Measurements from ENCODE around the gene PLEKHH3.

DNA sequence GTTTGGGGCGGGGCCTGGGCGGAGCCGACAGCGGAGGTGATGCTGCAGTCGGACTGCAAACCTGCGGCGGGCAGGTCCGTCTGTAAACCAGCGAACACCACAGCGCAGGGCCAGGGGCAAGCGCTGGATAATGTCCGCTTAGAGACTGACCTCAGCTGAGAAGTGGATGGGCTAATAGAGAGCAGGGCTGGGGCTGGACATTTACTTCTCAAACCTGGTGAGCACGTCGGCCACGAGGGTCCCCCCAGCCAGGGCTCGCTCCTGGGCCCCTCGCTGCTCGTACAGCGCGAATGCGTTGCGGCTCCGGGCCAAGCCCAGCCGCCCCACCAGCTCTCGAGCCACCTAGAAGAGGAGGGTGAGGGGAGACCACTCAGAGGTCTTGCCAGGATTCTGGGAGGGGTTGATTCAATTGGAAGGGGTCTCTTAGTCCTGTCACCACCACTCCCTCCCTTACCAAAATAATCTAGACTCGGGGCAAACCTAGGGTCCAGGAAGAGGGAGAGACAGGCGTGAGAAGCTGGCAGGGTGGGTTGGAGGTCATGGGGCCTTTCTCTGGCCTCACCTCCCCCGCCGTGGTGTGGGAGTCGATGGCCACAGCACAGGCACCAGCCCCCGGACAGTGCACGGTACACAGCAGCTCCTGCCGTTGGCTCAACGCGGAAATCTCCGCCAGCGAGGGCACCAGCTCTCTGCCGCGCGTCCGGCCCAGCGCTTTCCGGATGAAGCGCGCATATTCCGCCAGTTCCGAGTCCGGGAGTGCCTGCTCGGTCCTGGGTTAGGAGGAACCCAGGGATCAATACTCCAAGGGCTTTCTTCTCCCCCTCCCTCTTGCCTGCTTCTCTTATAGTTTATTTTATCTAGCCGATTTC, 5.8 kb downstream of the PLEKHH3 start:
- TF ChIP-seq, protein P1, sequence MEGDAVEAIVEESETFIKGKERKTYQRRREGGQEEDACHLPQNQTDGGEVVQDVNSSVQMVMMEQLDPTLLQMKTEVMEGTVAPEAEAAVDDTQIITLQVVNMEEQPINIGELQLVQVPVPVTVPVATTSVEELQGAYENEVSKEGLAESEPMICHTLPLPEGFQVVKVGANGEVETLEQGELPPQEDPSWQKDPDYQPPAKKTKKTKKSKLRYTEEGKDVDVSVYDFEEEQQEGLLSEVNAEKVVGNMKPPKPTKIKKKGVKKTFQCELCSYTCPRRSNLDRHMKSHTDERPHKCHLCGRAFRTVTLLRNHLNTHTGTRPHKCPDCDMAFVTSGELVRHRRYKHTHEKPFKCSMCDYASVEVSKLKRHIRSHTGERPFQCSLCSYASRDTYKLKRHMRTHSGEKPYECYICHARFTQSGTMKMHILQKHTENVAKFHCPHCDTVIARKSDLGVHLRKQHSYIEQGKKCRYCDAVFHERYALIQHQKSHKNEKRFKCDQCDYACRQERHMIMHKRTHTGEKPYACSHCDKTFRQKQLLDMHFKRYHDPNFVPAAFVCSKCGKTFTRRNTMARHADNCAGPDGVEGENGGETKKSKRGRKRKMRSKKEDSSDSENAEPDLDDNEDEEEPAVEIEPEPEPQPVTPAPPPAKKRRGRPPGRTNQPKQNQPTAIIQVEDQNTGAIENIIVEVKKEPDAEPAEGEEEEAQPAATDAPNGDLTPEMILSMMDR (IDR thresholded peaks at IDR 0.05; ENCODE audit: poor library complexity) = no peak
- no peak for TF ChIP-seq EZH2 (IDR thresholded peaks at IDR 0.05; ENCODE audit: borderline replicate concordance)
